CD4-positive, alpha-beta T cell treated with Interleukin-6 at 100 ng/mL for 8 hours (primary cell): ENCODE data around the gene PSAPL1.

Source experiments
- DNase-seq: peaks from one replicate; pipeline ENCODE4 v3.0.0-alpha.2; 2020; ENCODE audit warnings: mixed read lengths, low spot score

Gene PSAPL1

GRCh38 chr4:7418131-7418943, 16.4 kb downstream of the PSAPL1 start:
- no peak for DNase-seq

- DNase-seq = no peak
Measured at GRCh38 chr4:7417639-7418038, 17.1 kb downstream of the PSAPL1 start.

GRCh38 chr4:7416745-7417432, 17.8 kb downstream of the PSAPL1 start:
- DNase-seq = no peak

GRCh38 chr4:7415927-7416686, 18.6 kb downstream of the PSAPL1 start:
- no peak for DNase-seq

- no peak for DNase-seq
Measured at GRCh38 chr4:7414736-7415510, 19.8 kb downstream of the PSAPL1 start.

- no peak for DNase-seq
Measured at GRCh38 chr4:7414046-7414445, 20.7 kb downstream of the PSAPL1 start.

GRCh38 chr4:7412554-7412912, 22.2 kb downstream of the PSAPL1 start:
- no peak for DNase-seq

- no peak for DNase-seq
Measured at GRCh38 chr4:7411896-7412553, 22.7 kb downstream of the PSAPL1 start.

GRCh38 chr4:7411491-7411890, 23.2 kb downstream of the PSAPL1 start:
- no peak for DNase-seq

GRCh38 chr4:7410446-7410845, 24.3 kb downstream of the PSAPL1 start:
- DNase-seq = no peak

GRCh38 chr4:7408166-7408565, 26.6 kb downstream of the PSAPL1 start:
- DNase-seq = no peak

GRCh38 chr4:7403001-7403400, 31.7 kb downstream of the PSAPL1 start:
- DNase-seq = no peak

GRCh38 chr4:7402526-7402925, 32.2 kb downstream of the PSAPL1 start:
- no peak for DNase-seq

GRCh38 chr4:7400671-7401298, 33.9 kb downstream of the PSAPL1 start:
- no peak for DNase-seq

- no peak for DNase-seq
Measured at GRCh38 chr4:7399440-7400234, 35.1 kb downstream of the PSAPL1 start.

- no peak for DNase-seq
Measured at GRCh38 chr4:7398788-7399439, 35.8 kb downstream of the PSAPL1 start.

GRCh38 chr4:7398104-7398423, 36.7 kb downstream of the PSAPL1 start:
- no peak for DNase-seq

GRCh38 chr4:7397206-7398103, 37.3 kb downstream of the PSAPL1 start:
- no peak for DNase-seq
